Neural cell (in vitro differentiated cells): ENCODE data around the gene KNOP1.

ENCODE experiments used
- CTCF ChIP-seq: fragments of 450-650 bp; IDR thresholded peaks from 2 replicates; pipeline ENCODE4 v1.5.1; 2014; ENCODE audit warnings: antibody characterized with exemption, mild to moderate bottlenecking, moderate library complexity; ENCODE audit not compliant: poor library complexity, severe bottlenecking
- EZH2 ChIP-seq: fragments of 200-600, 300-800 bp; shearing (Covaris generic), sonication (generic); IDR thresholded peaks from 2 replicates; pipeline ENCODE4 v1.6.1; 2014; ENCODE audit warnings: antibody characterized with exemption, low read length, borderline replicate concordance, mild to moderate bottlenecking; ENCODE audit not compliant: insufficient read depth, poor library complexity, severe bottlenecking

- TF ChIP-seq CTCF (no peak), EZH2 (no peak)
Observed at GRCh38 chr16:19672378-19672777, 45.6 kb downstream of the KNOP1 start.
